Hepatocyte (in vitro differentiated cells): ENCODE data around the gene VSIR. TPM values are rescaled to one million over a fixed set of nuclear protein-coding genes. Genes with fewer than 3 reads are reported as not detected.

Experiments used
- DNase-seq: peaks from one replicate; pipeline ENCODE4 v3.0.0-alpha.2; 2016; ENCODE audit warnings: low spot score
- H2AFZ ChIP-seq: fragments of 200-600 bp; sonication (generic); 2 replicates; pipeline ENCODE4 v1.6.0; 2016; ENCODE audit warnings: antibody characterized with exemption, mild to moderate bottlenecking
- H3K27ac ChIP-seq: fragments of 200-600 bp; sonication (generic); 2 replicates; pipeline ENCODE4 v1.5.1; 2016; ENCODE audit warnings: mild to moderate bottlenecking
- H3K27me3 ChIP-seq: fragments of 200-600 bp; sonication (generic); 2 replicates; pipeline ENCODE4 v1.6.1; 2016
- H3K36me3 ChIP-seq: fragments of 200-600 bp; sonication (generic); replicated peaks from 2 replicates; pipeline ENCODE4 v1.5.1; 2016; ENCODE audit warnings: low read depth; ENCODE audit not compliant: insufficient read depth
- H3K4me1 ChIP-seq: fragments of 200-600 bp; sonication (generic); 2 replicates; pipeline ENCODE4 v1.5.1; 2016; ENCODE audit warnings: mild to moderate bottlenecking, moderate library complexity; ENCODE audit not compliant: insufficient read depth
- H3K4me2 ChIP-seq: fragments of 200-600 bp; sonication (generic); 2 replicates; pipeline ENCODE4 v1.6.0; 2016
- H3K4me3 ChIP-seq: fragments of 200-600 bp; sonication (generic); 2 replicates; pipeline ENCODE4 v1.5.1; 2016; ENCODE audit warnings: mild to moderate bottlenecking
- H3K79me2 ChIP-seq: fragments of 200-600 bp; sonication (generic); 2 replicates; pipeline ENCODE4 v1.6.0; 2017; ENCODE audit warnings: mild to moderate bottlenecking
- H3K9me2 ChIP-seq: fragments of 200-600 bp; sonication (generic); replicated peaks from 2 replicates; pipeline ENCODE4 v1.6.0; 2017; ENCODE audit warnings: mild to moderate bottlenecking; ENCODE audit not compliant: insufficient read depth
- H3K9me3 ChIP-seq: fragments of 200-600 bp; sonication (generic); 2 replicates; pipeline ENCODE4 v1.5.1; 2016; ENCODE audit warnings: low read depth, mild to moderate bottlenecking
- H4K20me1 ChIP-seq: fragments of 200-600 bp; sonication (generic); 2 replicates; pipeline ENCODE4 v1.6.0; 2016; ENCODE audit warnings: mild to moderate bottlenecking; ENCODE audit not compliant: insufficient read depth, poor library complexity, severe bottlenecking
- EZH2 ChIP-seq: fragments of 200-600 bp; sonication (generic); IDR thresholded peaks from 2 replicates; pipeline ENCODE4 v1.6.1; 2016; ENCODE audit warnings: antibody characterized with exemption, mild to moderate bottlenecking, borderline replicate concordance
- EZH2phosphoT487 ChIP-seq: fragments of 200-600 bp; sonication (generic); IDR thresholded peaks from one replicate; pipeline ENCODE4 v1.6.1; 2018; ENCODE audit warnings: antibody characterized with exemption, mild to moderate bottlenecking, low read depth, moderate library complexity; ENCODE audit not compliant: unreplicated experiment, severe bottlenecking
- WGBS: methylation state at CpG from one replicate; pipeline ENCODE4 v1.1.6; 2016; ENCODE audit warnings: low lambda C conversion rate; ENCODE audit errors: missing lambda C conversion rate; 5-methylcytosine and 5-hydroxymethylcytosine counted together
- polyA plus RNA-seq: library from polyadenylated mRNA; unstranded; fragments of >200 nt; fragmentation: Nextera tagmentation; extraction: Ambion mirVana; gene quantifications from 2 replicates; pipeline ENCODE4 v1.2.1, GENCODE V29; 2016
- total RNA-seq: library from RNA; depleted of rRNA; stranded (reverse); fragments of >200 nt; gene quantifications from 2 replicates; pipeline ENCODE4 v1.2.3, GENCODE V29; 2014
- TF ChIP-seq, protein P1 (sequence below): fragments of 200-600 bp; sonication (generic); IDR thresholded peaks from 2 replicates; pipeline ENCODE4 v1.5.1; 2016; ENCODE audit warnings: antibody characterized with exemption, mild to moderate bottlenecking; ENCODE audit not compliant: poor library complexity

The VSIR gene
- total and polyA plus RNA-seq, 2 experiments from 2014 or later, result 13.6 to 45.5 TPM

DNA sequence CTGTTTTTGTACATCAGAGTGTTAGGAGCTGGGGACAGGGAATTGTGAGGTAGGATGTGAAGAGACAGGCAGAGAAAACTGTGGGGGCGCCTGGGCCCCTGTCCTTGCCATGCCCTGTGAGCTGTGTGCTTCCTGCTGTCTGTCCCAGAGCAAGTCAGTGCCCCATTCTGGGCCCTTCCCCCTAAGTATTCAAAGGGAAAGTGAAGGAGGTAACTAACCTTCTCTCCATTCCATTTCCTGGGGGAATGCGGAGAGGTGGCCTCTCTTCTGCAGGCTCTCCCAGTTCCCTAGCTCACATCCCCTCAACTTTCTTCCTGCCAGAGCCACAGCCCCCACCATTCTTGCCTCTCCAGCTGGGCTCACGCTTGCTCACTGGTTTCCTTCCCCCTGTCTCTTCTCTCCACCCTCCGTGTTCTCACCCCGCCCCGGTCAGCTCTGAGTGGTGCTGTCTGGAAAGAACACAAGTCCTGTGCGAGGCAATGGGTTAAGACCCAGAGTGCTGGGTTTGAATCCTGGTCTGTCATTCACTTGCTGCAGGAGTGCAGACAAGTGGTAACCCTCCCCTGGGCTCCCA, 9.7 kb upstream of the VSIR start:
- H3K9me3 ChIP-seq, result no peaks in the 10 kb centered on the region
- no peak for DNase-seq
- no peak overlapping the region for H2AFZ ChIP-seq
- no peaks in the 10 kb centered on the region for H4K20me1 ChIP-seq
- 69% methylated on average over 7 of the region's 7 CpGs for WGBS
- H3K27me3 ChIP-seq, result no peaks in the 10 kb centered on the region
- no peak overlapping the region for H3K27ac ChIP-seq
- no peak overlapping the region for H3K4me3 ChIP-seq
- TF ChIP-seq EZH2 (no peak), EZH2phosphoT487 (no peak)
- TF ChIP-seq, protein P1, sequence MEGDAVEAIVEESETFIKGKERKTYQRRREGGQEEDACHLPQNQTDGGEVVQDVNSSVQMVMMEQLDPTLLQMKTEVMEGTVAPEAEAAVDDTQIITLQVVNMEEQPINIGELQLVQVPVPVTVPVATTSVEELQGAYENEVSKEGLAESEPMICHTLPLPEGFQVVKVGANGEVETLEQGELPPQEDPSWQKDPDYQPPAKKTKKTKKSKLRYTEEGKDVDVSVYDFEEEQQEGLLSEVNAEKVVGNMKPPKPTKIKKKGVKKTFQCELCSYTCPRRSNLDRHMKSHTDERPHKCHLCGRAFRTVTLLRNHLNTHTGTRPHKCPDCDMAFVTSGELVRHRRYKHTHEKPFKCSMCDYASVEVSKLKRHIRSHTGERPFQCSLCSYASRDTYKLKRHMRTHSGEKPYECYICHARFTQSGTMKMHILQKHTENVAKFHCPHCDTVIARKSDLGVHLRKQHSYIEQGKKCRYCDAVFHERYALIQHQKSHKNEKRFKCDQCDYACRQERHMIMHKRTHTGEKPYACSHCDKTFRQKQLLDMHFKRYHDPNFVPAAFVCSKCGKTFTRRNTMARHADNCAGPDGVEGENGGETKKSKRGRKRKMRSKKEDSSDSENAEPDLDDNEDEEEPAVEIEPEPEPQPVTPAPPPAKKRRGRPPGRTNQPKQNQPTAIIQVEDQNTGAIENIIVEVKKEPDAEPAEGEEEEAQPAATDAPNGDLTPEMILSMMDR, result no peak
- no peaks in the 10 kb centered on the region for H3K36me3 ChIP-seq
- H3K4me2 ChIP-seq, result no peak overlapping the region
- no peaks in the 10 kb centered on the region for H3K4me1 ChIP-seq
- H3K9me2 ChIP-seq, result no peaks in the 10 kb centered on the region
- H3K79me2 ChIP-seq, result no peaks in the 10 kb centered on the region

DNA sequence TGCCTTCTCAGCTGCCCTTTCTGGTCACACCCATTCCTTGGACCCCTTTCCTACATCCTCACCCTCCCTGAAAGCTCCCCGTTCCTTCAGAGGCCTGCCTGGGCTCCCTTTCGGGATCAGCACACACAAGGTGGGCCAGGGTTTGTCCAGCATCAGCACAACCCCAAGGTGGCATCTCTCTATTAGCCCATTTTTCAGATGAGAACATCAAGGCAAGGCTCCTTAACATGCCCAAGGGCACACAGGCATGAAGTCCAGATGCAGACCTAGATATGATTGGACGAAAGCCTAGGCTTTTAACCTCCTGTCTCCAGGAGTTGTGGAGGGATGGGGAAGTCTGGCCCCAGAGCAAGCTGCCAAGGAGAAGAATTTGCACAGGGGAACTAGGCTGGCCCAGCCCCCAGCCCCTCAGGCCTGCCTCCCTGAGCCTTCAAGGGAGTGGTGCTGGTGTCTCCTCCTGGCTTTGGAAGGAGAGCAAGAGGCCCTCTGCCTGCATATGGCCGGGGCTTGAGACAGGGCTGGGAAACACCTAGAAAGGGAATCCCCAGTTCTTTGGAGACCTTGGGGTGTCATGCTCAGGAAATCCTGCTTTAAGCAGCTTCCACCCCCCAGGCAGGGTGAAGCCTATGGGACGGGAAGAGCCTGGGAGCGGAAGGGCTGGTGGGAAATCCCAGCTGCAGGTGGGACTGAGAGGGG, 9.0 kb upstream of the VSIR start:
- Histone ChIP-seq H3K36me3 (no peaks in the 10 kb centered on the region), H3K4me3 (no peak overlapping the region), H3K4me1 (no peaks in the 10 kb centered on the region), H4K20me1 (no peaks in the 10 kb centered on the region), H2AFZ (no peak overlapping the region), H3K27ac (no peak overlapping the region), H3K9me2 (no peaks in the 10 kb centered on the region), H3K27me3 (no peaks in the 10 kb centered on the region), H3K4me2 (no peak overlapping the region), H3K9me3 (no peaks in the 10 kb centered on the region), H3K79me2 (no peaks in the 10 kb centered on the region)
- WGBS, result 81% methylated on average over 6 of the region's 6 CpGs
- DNase-seq, result no peak
- TF ChIP-seq EZH2, result no peak
- TF ChIP-seq, protein P1, result no peak
- TF ChIP-seq EZH2phosphoT487, result no peak

GRCh38 chr10:71780719-71781118, 7.4 kb upstream of the VSIR start:
- no peaks in the 10 kb centered on the region for H3K36me3 ChIP-seq
- no peak for DNase-seq
- no peak for TF ChIP-seq EZH2phosphoT487
- TF ChIP-seq, protein P1, result no peak
- TF ChIP-seq EZH2, result no peak
- H3K9me3 ChIP-seq, result no peaks in the 10 kb centered on the region
- no peak overlapping the region for H2AFZ ChIP-seq
- no peaks in the 10 kb centered on the region for H3K27me3 ChIP-seq
- no peaks in the 10 kb centered on the region for H4K20me1 ChIP-seq
- no peaks in the 10 kb centered on the region for H3K4me1 ChIP-seq
- no peak overlapping the region for H3K4me2 ChIP-seq
- no peak overlapping the region for H3K4me3 ChIP-seq
- H3K9me2 ChIP-seq, result no peaks in the 10 kb centered on the region
- H3K27ac ChIP-seq, result no peak overlapping the region
- H3K79me2 ChIP-seq, result no peaks in the 10 kb centered on the region
- WGBS, result 85% methylated on average over 9 of the region's 9 CpGs
